Immature natural killer cell (primary cell): Measurements from ENCODE around the gene MED4. TPM values are rescaled to one million over a fixed set of nuclear protein-coding genes. Genes with fewer than 3 reads are reported as not detected.

ENCODE experiments used
- DNase-seq, 3 donors: peaks; one replicate each; pipeline ENCODE4 v3.0.0; 2022; ENCODE audit warnings: mixed read lengths in 1 of 3
- H3K27ac Mint-ChIP-seq, 6 donors: one replicate each; pipeline ENCODE4 v1.8.0; 2020; ENCODE audit warnings: mixed read lengths in 6 of 6, mild to moderate bottlenecking in 5 of 6, inconsistent platforms in 4 of 6, moderate library complexity in 3 of 6
- H3K27me3 Mint-ChIP-seq, 3 donors: one replicate each; pipeline ENCODE4 v1.8.0; 2020 to 2021; ENCODE audit warnings: low read depth in 3 of 3, mild to moderate bottlenecking in 3 of 3, mixed read lengths in 3 of 3, moderate library complexity in 3 of 3, inconsistent platforms in 1 of 3
- H3K36me3 Mint-ChIP-seq, 3 donors: one replicate each; pipeline ENCODE4 v1.8.0; 2020; ENCODE audit warnings: mixed read lengths in 3 of 3, inconsistent platforms in 2 of 3, mild to moderate bottlenecking in 2 of 3
- H3K4me1 Mint-ChIP-seq, 2 donors: one replicate each; pipeline ENCODE4 v1.8.0; 2020; ENCODE audit warnings: inconsistent platforms in 2 of 2, mild to moderate bottlenecking in 2 of 2, mixed read lengths in 2 of 2, moderate library complexity in 1 of 2
- H3K4me3 Mint-ChIP-seq, 5 donors: one replicate each; pipeline ENCODE4 v1.8.0; 2020; ENCODE audit warnings: mild to moderate bottlenecking in 5 of 5, mixed read lengths in 5 of 5, inconsistent platforms in 3 of 5, moderate library complexity in 3 of 5
- H3K9me3 Mint-ChIP-seq, 6 donors: one replicate each; pipeline ENCODE4 v1.8.0; 2020; ENCODE audit warnings: mild to moderate bottlenecking in 6 of 6, mixed read lengths in 6 of 6, inconsistent platforms in 4 of 6, moderate library complexity in 3 of 6
- polyA plus RNA-seq, 3 donors: library from polyadenylated mRNA; unstranded; fragments of 300-500 nt; fragmentation: Illumina TruSeq; gene quantifications; one replicate each; pipeline ENCODE4 v1.2.3, GENCODE V29; 2021

The MED4 gene
- polyA plus RNA-seq, 3 donors from 2014 or later = 78.8 to 120 (median 82.8) TPM

DNA sequence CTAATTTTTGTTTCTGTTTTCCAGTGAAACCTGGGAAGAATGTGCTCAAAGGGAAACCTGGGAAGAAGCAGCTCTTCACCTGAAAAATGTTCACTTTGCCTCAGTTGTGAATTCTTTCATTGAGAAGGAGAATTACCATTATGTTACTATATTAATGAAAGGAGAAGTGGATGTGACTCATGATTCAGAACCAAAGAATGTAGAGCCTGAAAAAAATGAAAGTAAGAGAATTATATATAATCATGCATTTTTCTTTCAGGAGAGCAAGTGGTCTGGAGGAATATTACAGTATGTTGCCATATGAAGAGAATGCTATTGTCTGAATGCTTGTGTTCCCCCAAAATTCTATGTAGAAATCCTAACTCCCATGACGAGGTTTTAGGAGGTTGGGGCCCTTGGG, 54.0 kb downstream of the MED4 start:
- no peak overlapping the region for H3K27ac Mint-ChIP-seq
- H3K9me3 Mint-ChIP-seq = no peaks in the 10 kb centered on the region

DNA sequence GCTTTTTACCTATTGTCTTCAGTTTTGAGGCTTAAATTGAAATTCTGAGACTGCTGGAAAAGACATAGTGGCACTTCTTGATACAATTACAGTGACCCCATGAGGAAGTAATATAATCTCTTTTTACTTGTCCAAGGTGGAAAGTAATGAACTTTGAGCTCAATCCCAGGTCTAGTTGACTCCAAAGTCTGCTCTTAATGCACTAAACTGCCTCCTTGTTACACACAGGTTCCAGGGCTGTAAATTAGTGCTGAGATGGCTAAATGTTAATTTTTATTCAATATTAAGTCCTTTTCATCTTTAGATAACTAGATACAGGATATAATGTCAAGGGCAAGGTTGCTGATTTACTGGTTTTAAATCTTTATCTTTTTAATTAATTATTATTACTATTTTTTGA, 54.9 kb downstream of the MED4 start:
- Mint-ChIP-seq H3K27ac (peak overlapping the region in 1 of 6 donors; percentile 30), H3K4me1 (peaks cover 23 to 39% of the 10 kb centered on the region in 2 donors), H3K36me3 (peaks cover 0 to 11% (median 0%) of the 10 kb centered on the region in 3 donors), H3K9me3 (no peaks in the 10 kb centered on the region), H3K4me3 (peak overlapping the region in 3 of 5 donors; percentile 16 to 36 (median 29)), H3K27me3 (peaks cover 0 to 14% (median 5%) of the 10 kb centered on the region in 3 donors)
- no peak for DNase-seq

More for the DNA sequence above, 54.0 kb downstream of the MED4 start:
- DNase-seq = no peak
- Mint-ChIP-seq H3K4me1 (peaks cover 23 to 39% of the 10 kb centered on the region in 2 donors), H3K27me3 (peaks cover 0 to 14% (median 5%) of the 10 kb centered on the region in 3 donors), H3K4me3 (no peak overlapping the region), H3K36me3 (peaks cover 0 to 12% (median under 1%) of the 10 kb centered on the region in 3 donors)

GRCh38 chr13:48038761-48039160, 56.1 kb downstream of the MED4 start:
- H3K4me1 Mint-ChIP-seq = peaks cover 23 to 35% of the 10 kb centered on the region in 2 donors
- peaks cover 0 to 11% (median 5%) of the 10 kb centered on the region in 3 donors for H3K36me3 Mint-ChIP-seq
- H3K4me3 Mint-ChIP-seq = peak overlapping the region; percentile 88 to 96 (median 91)
- H3K9me3 Mint-ChIP-seq = no peaks in the 10 kb centered on the region
- peak overlapping the region; percentile 93 to 99 (median 97) for H3K27ac Mint-ChIP-seq
- no peak for DNase-seq
- peaks cover 0 to 14% (median 5%) of the 10 kb centered on the region in 3 donors for H3K27me3 Mint-ChIP-seq

DNA sequence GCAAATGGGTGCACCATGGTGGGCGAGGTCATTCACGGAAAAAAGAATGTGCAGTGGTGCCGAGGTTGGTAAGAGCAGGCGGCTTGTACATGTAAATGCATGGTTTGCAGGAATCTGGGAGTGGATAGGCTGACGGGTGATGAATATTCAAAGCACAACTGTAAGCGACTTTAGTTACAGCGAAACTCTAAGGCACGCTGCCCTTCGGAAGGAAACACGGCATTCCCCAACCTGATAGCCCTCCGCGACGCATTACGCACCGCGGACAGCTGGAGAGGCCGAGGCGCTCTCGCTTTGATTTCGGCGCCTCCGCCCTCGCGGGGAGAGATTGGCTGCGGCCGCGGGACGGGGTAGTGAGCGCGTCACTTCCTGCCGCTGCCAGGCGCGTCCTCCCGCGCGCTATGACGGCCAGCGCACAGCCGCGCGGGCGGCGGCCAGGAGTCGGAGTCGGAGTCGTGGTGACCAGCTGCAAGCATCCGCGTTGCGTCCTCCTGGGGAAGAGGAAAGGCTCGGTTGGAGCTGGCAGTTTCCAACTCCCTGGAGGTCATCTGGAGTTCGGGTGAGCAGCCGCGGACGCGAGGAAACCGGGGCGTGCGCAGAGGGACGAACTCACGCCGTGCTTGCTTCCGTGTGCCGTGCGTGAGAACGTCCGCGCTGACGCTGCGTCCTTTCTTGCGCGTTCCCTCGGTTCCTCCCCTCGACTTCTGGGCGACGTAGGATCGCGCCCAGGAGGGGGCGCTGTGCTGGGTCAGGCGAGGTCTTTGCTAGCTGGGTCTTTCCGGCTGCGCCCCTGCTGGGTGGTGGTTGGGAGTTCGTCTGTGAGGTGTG, 57.3 kb downstream of the MED4 start, which contains the start of gene NUDT15:
Gene NUDT15, plus strand, starts transcription at position 381 of the 828 bp plus-strand sequence. Its CDS starts 21 bp downstream, at position 402.
- H3K4me3 Mint-ChIP-seq = peak within 1 kb of the TSS; percentile 88 to 96 (median 91)
- no peaks in the 10 kb centered on the region for H3K9me3 Mint-ChIP-seq
- H3K4me1 Mint-ChIP-seq = peaks cover 23 to 32% of the 10 kb centered on the region in 2 donors
- H3K27me3 Mint-ChIP-seq = peaks cover 0 to 14% (median 5%) of the 10 kb centered on the region in 3 donors
- peak; percentile 92 to 95 (median 94) for DNase-seq
- peak within 1 kb of the TSS; percentile 93 to 99 (median 97) for H3K27ac Mint-ChIP-seq
- H3K36me3 Mint-ChIP-seq = peaks cover 0 to 15% (median 9%) of the 10 kb centered on the region in 3 donors

DNA sequence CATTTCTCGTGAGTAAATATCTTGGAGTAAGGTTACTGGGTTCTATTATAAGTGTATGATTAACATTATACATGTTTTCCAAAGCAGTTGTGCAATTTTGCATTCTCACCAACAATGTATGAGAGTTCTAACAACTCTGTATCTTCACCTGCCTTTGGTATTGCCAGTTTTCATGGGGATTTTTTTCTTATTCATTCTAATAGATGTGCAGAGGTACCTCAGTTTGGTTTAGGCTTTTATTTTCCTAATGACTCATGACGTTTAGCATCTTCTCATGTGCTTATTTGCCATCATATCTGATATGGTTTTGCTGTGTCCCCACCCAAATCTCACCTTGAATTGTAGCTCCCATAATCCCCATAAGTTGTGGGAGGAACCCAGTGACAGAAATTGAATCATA, 65.0 kb downstream of the MED4 start:
- H3K36me3 Mint-ChIP-seq = peaks cover 12 to 39% (median 30%) of the 10 kb centered on the region in 3 donors
- H3K27me3 Mint-ChIP-seq = peaks cover 0 to 3% (median 2%) of the 10 kb centered on the region in 3 donors
- H3K27ac Mint-ChIP-seq = no peak overlapping the region
- H3K4me1 Mint-ChIP-seq = no peaks in the 10 kb centered on the region
- no peak for DNase-seq
- no peak overlapping the region for H3K4me3 Mint-ChIP-seq
- peaks cover 0 to 6% (median 0%) of the 10 kb centered on the region in 6 donors for H3K9me3 Mint-ChIP-seq

- DNase-seq = no peak
- peaks cover 0 to 6% (median 0%) of the 10 kb centered on the region in 6 donors for H3K9me3 Mint-ChIP-seq
- H3K4me3 Mint-ChIP-seq = no peak overlapping the region
- no peak overlapping the region for H3K27ac Mint-ChIP-seq
- H3K4me1 Mint-ChIP-seq = no peaks in the 10 kb centered on the region
- H3K36me3 Mint-ChIP-seq = peaks cover 12 to 36% (median 30%) of the 10 kb centered on the region in 3 donors
- peaks cover 0 to 3% (median 3%) of the 10 kb centered on the region in 3 donors for H3K27me3 Mint-ChIP-seq
Observed at GRCh38 chr13:48028066-48028465, 66.8 kb downstream of the MED4 start.

Other genes with a start within 250 kb of the MED4 start
- gene SUCLA2, start 93.8 kb downstream of the MED4 start, polyA plus RNA-seq = 10 to 100 TPM; 22.1 to 35.9 (median 22.7) TPM
- gene NUDT15, start 57.4 kb downstream of the MED4 start, polyA plus RNA-seq = 10 to 100 TPM in 2 of 3 donors, 1 to 10 TPM in 1; 8.2 to 12.3 (median 10.4) TPM
- gene ITM2B, start 138.1 kb upstream of the MED4 start, polyA plus RNA-seq = 1,000 to 10,000 TPM in 1 of 3 donors, 100 to 1,000 TPM in 2; 850 to 1,055 (median 878) TPM
- 10 to 100 TPM; 14.4 to 30.2 (median 17.0) TPM for gene RB1, start 208.6 kb upstream of the MED4 start, polyA plus RNA-seq